Measurements from ENCODE around the gene EPHB1. TPM values are rescaled to one million over a fixed set of nuclear protein-coding genes. Genes with fewer than 3 reads are reported as not detected.

The EPHB1 gene
- total RNA-seq, 1 experiment from 2014 or later = 0.11 TPM

GRCh38 chr3:135262441-135262840 is 467.4 kb downstream of the EPHB1 start:
- TF ChIP-seq CTCF (conservative IDR thresholded peaks at IDR 0.05; ENCODE audit: low read depth, low read length) (no peak), EZH2 (IDR thresholded peaks at IDR 0.05; ENCODE audit: borderline replicate concordance, low read depth, low read length, poor library complexity, severe bottlenecking) (no peak)
- Histone ChIP-seq H3K9me3 (ENCODE audit: low read depth, low read length, poor library complexity, severe bottlenecking) (no peaks in the 10 kb centered on the region), H3K4me1 (ENCODE audit: insufficient read depth, low read length, poor library complexity, severe bottlenecking) (no peaks in the 10 kb centered on the region), H3K4me3 (ENCODE audit: low read depth, low read length, poor library complexity, severe bottlenecking) (no peak overlapping the region), H3K27ac (ENCODE audit: low read depth, low read length, poor library complexity, severe bottlenecking) (no peak overlapping the region), H3K27me3 (replicated peaks; ENCODE audit: insufficient read depth, low read depth, low read length, poor library complexity) (no peaks in the 10 kb centered on the region), H3K36me3 (ENCODE audit: insufficient read depth, low read length, poor library complexity, severe bottlenecking) (no peaks in the 10 kb centered on the region)
- no peak for DNase-seq (ENCODE audit: low spot score)
- intact Hi-C loops (cut with micrococcal nuclease; ENCODE audit: unreplicated experiment) = no loop called here
- POLR2A ChIA-PET (ENCODE audit: low non-redundant PET) = no interaction called here
- CTCF ChIA-PET = no interaction called here
- BruUV-seq (replicated peaks) = no TSS peak

GRCh38 chr3:135263331-135263730 is 468.3 kb downstream of the EPHB1 start:
- Histone ChIP-seq H3K4me3 (ENCODE audit: low read depth, low read length, poor library complexity, severe bottlenecking) (no peak overlapping the region), H3K36me3 (ENCODE audit: insufficient read depth, low read length, poor library complexity, severe bottlenecking) (no peaks in the 10 kb centered on the region), H3K27ac (ENCODE audit: low read depth, low read length, poor library complexity, severe bottlenecking) (no peak overlapping the region), H3K9me3 (ENCODE audit: low read depth, low read length, poor library complexity, severe bottlenecking) (no peaks in the 10 kb centered on the region), H3K27me3 (replicated peaks; ENCODE audit: insufficient read depth, low read depth, low read length, poor library complexity) (no peaks in the 10 kb centered on the region), H3K4me1 (ENCODE audit: insufficient read depth, low read length, poor library complexity, severe bottlenecking) (no peaks in the 10 kb centered on the region)
- intact Hi-C loops (cut with micrococcal nuclease; ENCODE audit: unreplicated experiment) = no loop called here
- ChIA-PET POLR2A (ENCODE audit: low non-redundant PET) (no interaction called here), CTCF (no interaction called here)
- DNase-seq (ENCODE audit: low spot score) = no peak
- BruUV-seq (replicated peaks) = no TSS peak
- TF ChIP-seq EZH2 (IDR thresholded peaks at IDR 0.05; ENCODE audit: borderline replicate concordance, low read depth, low read length, poor library complexity, severe bottlenecking) (no peak), CTCF (conservative IDR thresholded peaks at IDR 0.05; ENCODE audit: low read depth, low read length) (no peak)

GRCh38 chr3:135267487-135267886 is 472.4 kb downstream of the EPHB1 start:
- TF ChIP-seq EZH2 (IDR thresholded peaks at IDR 0.05; ENCODE audit: borderline replicate concordance, low read depth, low read length, poor library complexity, severe bottlenecking) (no peak), CTCF (conservative IDR thresholded peaks at IDR 0.05; ENCODE audit: low read depth, low read length) (no peak)
- ChIA-PET CTCF (no interaction called here), POLR2A (ENCODE audit: low non-redundant PET) (no interaction called here)
- no peaks in the 10 kb centered on the region for H3K27me3 ChIP-seq (replicated peaks; ENCODE audit: insufficient read depth, low read depth, low read length, poor library complexity)
- BruUV-seq (replicated peaks) = no TSS peak
- DNase-seq (ENCODE audit: low spot score) = no peak
- no peaks in the 10 kb centered on the region for H3K9me3 ChIP-seq (ENCODE audit: low read depth, low read length, poor library complexity, severe bottlenecking)
- intact Hi-C loops (cut with micrococcal nuclease; ENCODE audit: unreplicated experiment) = no loop called here
- no peak overlapping the region for H3K27ac ChIP-seq (ENCODE audit: low read depth, low read length, poor library complexity, severe bottlenecking)
- no peak overlapping the region for H3K4me3 ChIP-seq (ENCODE audit: low read depth, low read length, poor library complexity, severe bottlenecking)
- H3K4me1 ChIP-seq (ENCODE audit: insufficient read depth, low read length, poor library complexity, severe bottlenecking) = no peaks in the 10 kb centered on the region
- no peaks in the 10 kb centered on the region for H3K36me3 ChIP-seq (ENCODE audit: insufficient read depth, low read length, poor library complexity, severe bottlenecking)

Data from A673 (cell line).